Vagina (tissue), 2 donors: ENCODE measurements around the gene RPS6KC1.
"Not testable (repeated sequence)": the region's sequence is repeated elsewhere in the genome, so short reads cannot be mapped to it uniquely, and the experiment has no call there.

Source experiments
- CTCF ChIP-seq, 3 experiments: fragments of 450-650 bp in 2 of 3; fragments of 200-600 bp in 1 of 3; sonication (generic) in 1 of 3; IDR thresholded peaks; one replicate each; pipeline ENCODE4 v1.5.1; 2017 to 2019; ENCODE audit warnings: antibody characterized with exemption in 3 of 3, mild to moderate bottlenecking in 2 of 3, moderate library complexity in 2 of 3
- POLR2A ChIP-seq, 2 donors: fragments of 450-650 bp; IDR thresholded peaks; one replicate each; pipeline ENCODE4 v1.6.1; 2017; ENCODE audit warnings: antibody characterized with exemption in 2 of 2, mild to moderate bottlenecking in 2 of 2, moderate library complexity in 2 of 2
- POLR2AphosphoS5 ChIP-seq, 2 donors: sonication (generic); formaldehyde crosslinking; IDR thresholded peaks; one replicate each; pipeline ENCODE4 v1.9.0; 2017; ENCODE audit warnings: antibody characterized with exemption in 2 of 2, mild to moderate bottlenecking in 2 of 2, low read depth in 1 of 2; ENCODE audit not compliant: insufficient read depth in 1 of 2

GRCh38 chr1:213150090-213150489 is 99.0 kb downstream of the RPS6KC1 start:
- TF ChIP-seq CTCF (IDR thresholded peaks at IDR 0.05); POLR2A (IDR thresholded peaks at IDR 0.05); POLR2AphosphoS5 (IDR thresholded peaks at IDR 0.05; ENCODE audit: insufficient read depth in 1 of 2, low read depth in 1 of 2): not testable (repeated sequence)
